Raji (cell line): Measurements from ENCODE around the gene SPC24.

Experiments
- POLR2A ChIP-seq: IDR thresholded peaks from 2 replicates; pipeline ENCODE4 v1.6.1; 2011; ENCODE audit warnings: low read depth, low read length, control low read depth; ENCODE audit not compliant: insufficient read depth

Gene SPC24

GRCh38 chr19:11096210-11096841 is 59.3 kb downstream of the SPC24 start:
- TF ChIP-seq POLR2A = no peak
